Endothelial cell of umbilical vein (primary cell): ENCODE measurements around the gene ARHGAP42. TPM values are rescaled to one million over a fixed set of nuclear protein-coding genes. Genes with fewer than 3 reads are reported as not detected.

Experiments
- BruUV-seq: library from RNA; stranded (reverse); fragments of 400-500 nt; replicated peaks from 2 replicates; lab custom pipeline; 2021; lab: Mats Ljungman, UMichigan
- CTCF ChIA-PET: fragments of 300-600, 350-600 bp; sonication (Branson Sonifier 250); formaldehyde crosslinking; loops from one replicate; lab custom pipeline; 2021; ENCODE audit warnings: antibody characterized with exemption, inconsistent platforms; lab: Charles Lee
- POLR2A ChIA-PET: fragments of 300-600, 350-600 bp; sonication (Branson Sonifier 250); formaldehyde crosslinking; loops from one replicate; lab custom pipeline; 2021; ENCODE audit warnings: antibody characterized with exemption, inconsistent platforms; lab: Charles Lee
- DNase-seq: peaks from one replicate; pipeline ENCODE4 v3.0.0-alpha.2; 2011; ENCODE audit warnings: low read depth, low spot score
- FAIRE-seq: peaks from 2 replicates; lab custom pipeline; 2011; peaks lifted over from hg19 to GRCh38; lab: Jason Lieb, UNC
- H2AFZ ChIP-seq: 2 replicates; pipeline ENCODE4 v1.6.0; 2012; ENCODE audit warnings: low read depth, low read length, control low read depth, inconsistent platforms
- H3K27ac ChIP-seq: 2 replicates; pipeline ENCODE4 v1.5.1; 2011; ENCODE audit warnings: low read depth, mild to moderate bottlenecking, control low read depth, low read length, moderate library complexity; ENCODE audit not compliant: insufficient read depth
- H3K27me3 ChIP-seq, 2 experiments: 2 replicates each; pipeline versions ENCODE4 v1.6.0 to v1.6.1; 2011; ENCODE audit warnings: low read length in 2 of 2, mixed read lengths in 1 of 2; ENCODE audit not compliant: control insufficient read depth in 2 of 2, insufficient read depth in 2 of 2
- H3K36me3 ChIP-seq, 2 experiments: 2 replicates in 1 of 2; 3 replicates in 1 of 2; pipeline ENCODE4 v1.5.1; 2011; ENCODE audit warnings: low read length in 2 of 2, mild to moderate bottlenecking in 1 of 2, moderate library complexity in 1 of 2; ENCODE audit not compliant: control insufficient read depth in 2 of 2, insufficient read depth in 2 of 2; ENCODE audit errors: extremely low read depth in 1 of 2
- H3K4me1 ChIP-seq: 3 replicates; pipeline ENCODE4 v1.5.1; 2011; ENCODE audit warnings: mild to moderate bottlenecking, low read length; ENCODE audit not compliant: control insufficient read depth, insufficient read depth; ENCODE audit errors: extremely low read depth
- H3K4me2 ChIP-seq: 2 replicates; pipeline ENCODE4 v1.6.1; 2011; ENCODE audit warnings: low read length, control low read depth, mixed read lengths; ENCODE audit not compliant: insufficient read depth
- H3K4me3 ChIP-seq, 3 experiments: fragments of 200-600 bp in 1 of 3; sonication (generic), shearing (Covaris generic) in 1 of 3; replicated peaks in 1 of 3; 2 replicates each; pipeline ENCODE4 v1.5.1; 2011 to 2016; ENCODE audit warnings: control low read depth in 3 of 3, low read length in 3 of 3, mild to moderate bottlenecking in 2 of 3, inconsistent platforms in 1 of 3, low read depth in 1 of 3, moderate library complexity in 1 of 3; ENCODE audit not compliant: insufficient read depth in 1 of 3
- H3K79me2 ChIP-seq: 2 replicates; pipeline ENCODE4 v1.6.0; 2012; ENCODE audit warnings: low read length, inconsistent platforms; ENCODE audit not compliant: control insufficient read depth, insufficient read depth
- H3K9ac ChIP-seq: replicated peaks from 2 replicates; pipeline ENCODE3; 2011; ENCODE audit warnings: low read length, control low read depth; ENCODE audit not compliant: insufficient read depth; ENCODE audit errors: extremely low read depth
- H3K9me1 ChIP-seq: replicated peaks from 3 replicates; pipeline ENCODE4 v1.6.0; 2011; ENCODE audit warnings: mild to moderate bottlenecking, low read length; ENCODE audit not compliant: control insufficient read depth, insufficient read depth; ENCODE audit errors: extremely low read depth
- H3K9me3 ChIP-seq: replicated peaks from 2 replicates; pipeline ENCODE4 v1.5.1; 2012; ENCODE audit warnings: low read length, inconsistent platforms; ENCODE audit not compliant: control insufficient read depth, insufficient read depth
- H4K20me1 ChIP-seq: replicated peaks from 2 replicates; pipeline ENCODE3; 2011; ENCODE audit warnings: mild to moderate bottlenecking, low read length; ENCODE audit not compliant: control insufficient read depth, insufficient read depth; ENCODE audit errors: extremely low read depth
- CTCF ChIP-seq, 2 donors: IDR thresholded peaks; 1 replicate in 1 of 2; 2 replicates in 1 of 2; pipeline ENCODE4 v1.5.1; 2011; ENCODE audit warnings: low read length in 2 of 2, mild to moderate bottlenecking in 2 of 2, moderate library complexity in 2 of 2, control low read depth in 1 of 2, inconsistent platforms in 1 of 2, low read depth in 1 of 2; ENCODE audit not compliant: insufficient read depth in 1 of 2; ENCODE audit errors: extremely low read depth in 1 of 2
- EZH2 ChIP-seq: IDR thresholded peaks from 2 replicates; pipeline ENCODE4 v1.6.1; 2012; ENCODE audit warnings: borderline replicate concordance, low read depth, mild to moderate bottlenecking, moderate library complexity, low read length, inconsistent platforms; ENCODE audit not compliant: severe bottlenecking
- FOS ChIP-seq: IDR thresholded peaks from 2 replicates; pipeline ENCODE4 v1.6.1; 2011; ENCODE audit warnings: mild to moderate bottlenecking, low read length, moderate library complexity, borderline replicate concordance; ENCODE audit not compliant: insufficient read depth
- GATA2 ChIP-seq: IDR thresholded peaks from 2 replicates; pipeline ENCODE4 v1.7.0; 2011; ENCODE audit warnings: low read depth, mild to moderate bottlenecking, moderate library complexity, mixed read lengths, low read length; ENCODE audit not compliant: insufficient read length, insufficient read depth
- JUN ChIP-seq: IDR thresholded peaks from 2 replicates; pipeline ENCODE4 v1.6.1; 2011; ENCODE audit warnings: borderline replicate concordance, low read depth; ENCODE audit not compliant: insufficient read length, insufficient read depth
- MAX ChIP-seq: IDR thresholded peaks from 2 replicates; pipeline ENCODE4 v1.6.1; 2011; ENCODE audit not compliant: insufficient read depth, insufficient read length
- MYC ChIP-seq: IDR thresholded peaks from one replicate; pipeline ENCODE4 v1.6.1; 2011; ENCODE audit warnings: mild to moderate bottlenecking, low read depth, low read length
- POLR2A ChIP-seq: IDR thresholded peaks from 2 replicates; pipeline ENCODE4 v1.6.1; 2012; ENCODE audit warnings: low read depth, mild to moderate bottlenecking, control low read depth, low read length
- POLR2AphosphoS5 ChIP-seq: IDR thresholded peaks from 2 replicates; pipeline ENCODE4 v1.6.1; 2012; ENCODE audit warnings: low read depth, mild to moderate bottlenecking, control low read depth, low read length, moderate library complexity; ENCODE audit not compliant: insufficient read depth
- dilution Hi-C: fragments of 300-500 bp; cut with MboI; formaldehyde crosslinking; loops from one replicate; pipeline ENCODE4 v1.15.0; 2019; ENCODE audit warnings: low sequenced_read_pairs; ENCODE audit not compliant: extremely low pct_ligation_motif_present
- intact Hi-C: fragments of 100-400 bp; cut with micrococcal nuclease; formaldehyde crosslinking; loops from one replicate; pipeline ENCODE4 v1.10.0; 2022
- polyA plus RNA-seq, 4 experiments: library from polyadenylated mRNA; depleted of rRNA in 3 of 4; stranded (reverse) in 3 of 4; unstranded in 1 of 4; fragments of >200 nt; gene quantifications; 2 replicates each; pipeline versions ENCODE4 v1.2.1 to v1.2.3, GENCODE V29; 2011 to 2012; ENCODE audit warnings: missing spikeins in 1 of 4
- total RNA-seq: library from RNA; stranded (reverse); gene quantifications from 2 replicates; pipeline ENCODE4 v1.2.3, GENCODE V29; 2021

ARHGAP42 gene
- total and polyA plus RNA-seq, 2 donors (not counting 3 experiments of a cell fraction or from before 2014, with no cell fraction given), result 1.8 to 2.4 TPM

GRCh38 chr11:100727410-100727809, 40.3 kb downstream of the ARHGAP42 start:
- H3K4me3 ChIP-seq, result no peak overlapping the region
- FAIRE-seq (no peak), DNase-seq (no peak)
- H2AFZ ChIP-seq, result no peak overlapping the region
- CTCF ChIA-PET, result interaction anchor here (1.4 kb wide), 1 partner anchor 104 kb away, joined by 3 read pairs; no protein-coding TSS in a partner anchor
- H3K27ac ChIP-seq, result no peak overlapping the region
- H3K4me1 ChIP-seq, result no peaks in the 10 kb centered on the region
- intact Hi-C loops (no loop called here), dilution Hi-C loops (no loop called here)
- H3K27me3 ChIP-seq, result no peaks in the 10 kb centered on the region
- POLR2A ChIA-PET, result no interaction called here
- BruUV-seq, result no TSS peak
- no peaks in the 10 kb centered on the region for H3K79me2 ChIP-seq
- TF ChIP-seq POLR2AphosphoS5, result no peak
- TF ChIP-seq MYC, result no peak
- no peak for TF ChIP-seq EZH2
- no peak for TF ChIP-seq POLR2A
- no peak overlapping the region for H3K4me2 ChIP-seq
- H3K36me3 ChIP-seq, result no peaks in the 10 kb centered on the region
- H3K9me3 ChIP-seq, result no peaks in the 10 kb centered on the region
- H4K20me1 ChIP-seq, result no peaks in the 10 kb centered on the region
- no peak overlapping the region for H3K9ac ChIP-seq
- no peaks in the 10 kb centered on the region for H3K9me1 ChIP-seq

DNA sequence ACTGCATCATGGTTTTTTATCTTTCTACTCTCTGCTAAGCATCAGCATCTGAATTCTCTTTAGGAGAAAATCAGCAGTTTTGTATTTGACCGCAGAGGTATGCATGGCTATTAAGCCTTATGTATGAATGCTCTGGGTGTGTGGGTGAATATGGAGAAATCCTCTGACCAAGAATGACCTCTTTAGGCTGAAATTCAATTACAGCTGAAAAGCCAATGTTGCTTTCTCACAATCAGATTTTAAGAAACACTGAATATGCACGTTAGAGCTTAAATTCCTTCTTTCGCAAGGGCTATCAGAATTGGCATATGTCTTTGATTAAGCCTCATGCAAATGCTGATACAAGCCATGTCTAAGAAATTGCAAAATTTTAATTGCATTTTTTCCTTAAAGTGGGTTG, 43.2 kb downstream of the ARHGAP42 start:
- TF ChIP-seq CTCF (IDR thresholded peaks at IDR 0.05; ENCODE audit: extremely low read depth in 1 of 2, insufficient read depth in 1 of 2, low read depth in 1 of 2, low read length in 2 of 2) (no peak), POLR2AphosphoS5 (no peak), POLR2A (no peak), MAX (no peak), MYC (no peak), GATA2 (no peak), JUN (no peak), FOS (no peak), EZH2 (no peak)
- ChIA-PET CTCF (interaction anchor here (0.9 kb wide), 1 partner anchor 51 kb away, joined by 3 read pairs; no protein-coding TSS in a partner anchor), POLR2A (no interaction called here)
- Histone ChIP-seq H2AFZ (no peak overlapping the region), H3K9me3 (no peaks in the 10 kb centered on the region), H3K27ac (no peak overlapping the region), H3K9me1 (no peaks in the 10 kb centered on the region), H3K79me2 (no peaks in the 10 kb centered on the region), H4K20me1 (no peaks in the 10 kb centered on the region), H3K4me2 (no peak overlapping the region), H3K36me3 (no peaks in the 10 kb centered on the region), H3K9ac (no peak overlapping the region), H3K27me3 (no peaks in the 10 kb centered on the region), H3K4me3 (no peak overlapping the region), H3K4me1 (no peaks in the 10 kb centered on the region)
- BruUV-seq, result no TSS peak
- FAIRE-seq, result no peak
- intact Hi-C loops (no loop called here), dilution Hi-C loops (no loop called here)
- no peak for DNase-seq
